GM10266 (cell line): ENCODE results near the gene EI24.

ENCODE experiments used
- DNase-seq: peaks from one replicate; pipeline ENCODE4 v3.0.0; 2012; ENCODE audit errors: extremely low spot score
- TF ChIP-seq, protein P1 (sequence below): IDR thresholded peaks from 2 replicates; pipeline ENCODE4 v1.5.1; 2012; ENCODE audit warnings: mild to moderate bottlenecking, low read depth; ENCODE audit not compliant: control insufficient read depth, insufficient read depth; ENCODE audit errors: missing control alignments

Gene EI24

DNA sequence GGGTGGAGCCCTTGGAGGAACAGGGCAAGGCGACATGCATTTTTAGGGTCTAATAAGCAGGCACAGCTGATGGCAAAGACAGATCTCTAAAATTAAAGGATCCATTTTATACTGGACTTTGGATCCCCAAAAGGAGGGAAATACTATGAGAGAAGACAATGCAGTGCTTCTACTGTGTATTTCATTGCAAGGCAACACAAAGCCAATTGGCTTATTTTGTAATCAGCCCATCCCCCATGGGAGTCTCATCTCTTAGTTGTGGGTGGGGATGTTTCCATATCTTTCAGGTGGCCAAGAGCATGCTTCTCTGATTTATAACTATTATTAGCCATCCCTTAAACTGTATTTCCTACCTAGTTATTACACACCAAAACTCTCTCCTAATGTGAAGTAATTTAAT lies 18.5 kb upstream of the EI24 start:
- TF ChIP-seq, protein P1, sequence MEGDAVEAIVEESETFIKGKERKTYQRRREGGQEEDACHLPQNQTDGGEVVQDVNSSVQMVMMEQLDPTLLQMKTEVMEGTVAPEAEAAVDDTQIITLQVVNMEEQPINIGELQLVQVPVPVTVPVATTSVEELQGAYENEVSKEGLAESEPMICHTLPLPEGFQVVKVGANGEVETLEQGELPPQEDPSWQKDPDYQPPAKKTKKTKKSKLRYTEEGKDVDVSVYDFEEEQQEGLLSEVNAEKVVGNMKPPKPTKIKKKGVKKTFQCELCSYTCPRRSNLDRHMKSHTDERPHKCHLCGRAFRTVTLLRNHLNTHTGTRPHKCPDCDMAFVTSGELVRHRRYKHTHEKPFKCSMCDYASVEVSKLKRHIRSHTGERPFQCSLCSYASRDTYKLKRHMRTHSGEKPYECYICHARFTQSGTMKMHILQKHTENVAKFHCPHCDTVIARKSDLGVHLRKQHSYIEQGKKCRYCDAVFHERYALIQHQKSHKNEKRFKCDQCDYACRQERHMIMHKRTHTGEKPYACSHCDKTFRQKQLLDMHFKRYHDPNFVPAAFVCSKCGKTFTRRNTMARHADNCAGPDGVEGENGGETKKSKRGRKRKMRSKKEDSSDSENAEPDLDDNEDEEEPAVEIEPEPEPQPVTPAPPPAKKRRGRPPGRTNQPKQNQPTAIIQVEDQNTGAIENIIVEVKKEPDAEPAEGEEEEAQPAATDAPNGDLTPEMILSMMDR = no peak
- DNase-seq = no peak

DNA sequence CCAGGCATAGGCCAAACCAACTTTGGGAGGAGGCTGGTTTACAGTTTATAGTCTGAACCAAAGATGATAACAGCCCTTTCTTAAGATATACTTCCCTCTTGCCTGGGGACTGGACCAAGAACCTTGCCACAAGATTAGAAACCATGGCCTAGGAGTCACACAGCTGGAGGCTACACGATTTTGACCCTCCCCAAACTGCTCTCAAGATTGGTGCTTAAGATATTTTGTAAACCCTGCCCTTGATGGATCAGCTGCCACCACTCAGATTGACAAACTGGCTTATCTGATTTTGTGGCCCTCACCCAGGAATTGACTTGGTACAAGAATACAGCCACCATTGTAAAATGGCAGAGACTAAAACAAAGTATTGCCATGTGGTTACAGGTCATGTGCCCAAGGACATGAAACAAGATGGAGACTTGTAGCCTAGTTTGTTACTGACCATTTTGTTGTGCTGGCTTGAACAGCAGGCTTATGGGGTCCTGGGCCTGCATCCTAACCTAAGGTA lies 17.4 kb upstream of the EI24 start:
- no peak for DNase-seq
- TF ChIP-seq, protein P1 = no peak

DNA sequence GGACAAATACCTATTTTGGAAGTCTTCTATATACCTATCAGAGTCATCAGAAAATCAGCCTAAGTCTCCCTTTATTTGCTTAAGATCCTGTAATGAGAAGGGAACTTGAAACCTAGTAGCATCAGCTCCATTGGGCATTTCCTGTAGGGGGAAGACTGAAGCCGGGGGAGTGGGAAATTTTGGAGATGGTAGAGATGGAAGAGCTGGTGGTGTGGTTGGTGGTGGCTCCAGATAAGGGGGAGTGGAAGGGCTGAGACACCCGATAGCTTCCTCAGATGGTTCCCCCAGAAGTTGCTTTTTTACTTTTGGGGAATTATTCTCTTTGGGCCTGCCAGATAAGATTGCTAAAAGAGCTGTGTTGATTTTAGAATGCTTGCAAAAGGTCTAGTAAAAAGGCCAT lies 16.4 kb upstream of the EI24 start:
- TF ChIP-seq, protein P1 = no peak
- no peak for DNase-seq

DNA sequence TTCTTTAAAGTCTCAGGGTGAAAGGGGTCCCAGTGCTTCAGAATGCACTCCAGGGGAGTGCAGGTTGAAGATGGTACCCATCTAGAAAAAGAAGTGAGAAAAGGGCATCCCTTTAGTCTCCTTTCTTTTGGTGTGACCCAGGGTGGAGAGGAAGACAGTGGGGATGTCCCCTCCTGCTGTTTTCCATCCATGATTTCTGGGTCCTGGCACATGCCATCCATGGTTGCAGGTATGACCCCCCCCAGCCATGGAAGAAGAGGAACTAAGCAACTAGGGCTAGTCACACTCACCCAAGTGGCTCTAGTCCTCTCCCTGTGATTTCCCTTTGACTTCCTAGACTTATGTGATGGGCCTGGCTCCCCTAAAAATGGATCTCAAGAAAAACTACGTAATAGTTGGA lies 15.9 kb upstream of the EI24 start:
- no peak for DNase-seq
- TF ChIP-seq, protein P1 = no peak

DNA sequence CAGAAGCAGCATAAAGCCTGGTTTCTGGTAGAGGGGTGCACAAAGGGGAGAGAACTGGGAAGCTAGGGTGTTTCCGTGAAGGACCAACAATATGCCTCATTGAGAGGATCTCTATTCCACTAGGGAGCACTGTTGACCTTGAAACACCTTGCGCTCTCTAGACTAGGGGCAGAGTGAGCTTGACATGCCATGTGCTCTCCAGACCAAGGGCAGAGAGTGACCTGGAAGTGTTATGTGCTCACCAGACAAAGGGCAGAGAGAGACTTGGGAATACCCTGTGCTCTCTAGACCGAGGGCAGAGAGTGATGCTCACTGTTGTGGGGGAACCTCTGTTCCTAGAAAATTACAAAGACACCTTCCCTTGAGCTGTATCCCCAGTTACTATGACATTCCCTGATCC lies 15.2 kb upstream of the EI24 start:
- no peak for DNase-seq
- TF ChIP-seq, protein P1 = no peak

DNA sequence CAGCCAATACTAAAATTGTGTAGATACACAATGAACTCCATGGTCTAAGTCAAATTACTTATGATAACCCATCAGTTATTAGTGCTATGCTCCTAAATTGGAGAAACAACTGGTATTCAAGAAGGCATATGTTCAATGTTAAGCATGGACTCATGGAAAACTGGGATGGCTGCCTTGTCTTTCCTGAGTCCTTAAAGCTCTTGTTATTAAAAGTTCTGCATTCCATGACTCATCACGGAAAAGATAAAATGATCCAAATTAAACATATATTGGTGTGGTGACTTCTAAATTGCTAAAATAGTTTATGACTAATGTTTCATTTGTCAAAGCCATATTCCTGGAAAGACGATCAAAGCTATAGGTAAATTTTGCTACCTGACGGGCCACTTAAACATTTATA lies 9.4 kb upstream of the EI24 start:
- no peak for DNase-seq
- TF ChIP-seq, protein P1 = no peak

DNA sequence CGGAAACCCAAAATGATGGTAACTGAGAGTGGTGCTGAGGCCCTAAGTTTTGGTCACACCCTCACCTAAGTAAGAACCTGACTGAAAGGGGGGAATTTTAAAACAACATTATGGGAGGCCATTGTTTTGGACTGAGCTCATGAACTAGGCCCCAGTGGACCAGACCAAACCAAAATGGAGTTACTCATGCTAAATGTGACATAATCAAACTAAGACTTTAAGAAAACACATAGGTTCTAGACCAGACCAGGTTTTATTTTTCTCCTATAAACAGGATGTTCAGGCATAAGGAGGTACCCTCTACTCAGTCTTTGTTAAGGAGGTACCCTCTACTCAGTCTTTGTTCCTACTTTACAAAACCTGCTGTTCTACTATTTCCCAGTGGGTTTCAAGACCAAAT lies 7.4 kb upstream of the EI24 start:
- TF ChIP-seq, protein P1 = no peak
- no peak for DNase-seq
